IPS-15b (cell line): ENCODE measurements around the gene PLPPR1.
"Not testable (repeated sequence)": the region's sequence is repeated elsewhere in the genome, so short reads cannot be mapped to it uniquely, and the experiment has no call there.

ENCODE experiments used
- H3K27me3 ChIP-seq: one replicate; pipeline ENCODE4 v1.6.1; 2013; ENCODE audit warnings: low read length; ENCODE audit not compliant: control insufficient read depth, insufficient read depth
- H3K36me3 ChIP-seq: one replicate; pipeline ENCODE4 v1.6.1; 2013; ENCODE audit warnings: low read length; ENCODE audit not compliant: control insufficient read depth, insufficient read depth
- H3K4me1 ChIP-seq: one replicate; pipeline ENCODE4 v1.6.1; 2013; ENCODE audit warnings: mild to moderate bottlenecking, low read length; ENCODE audit not compliant: control insufficient read depth, insufficient read depth
- H3K4me3 ChIP-seq: one replicate; pipeline ENCODE4 v1.5.1; 2013; ENCODE audit warnings: low read depth, low read length
- H3K9ac ChIP-seq: one replicate; pipeline ENCODE4 v1.6.1; 2013; ENCODE audit warnings: low read depth, mild to moderate bottlenecking, low read length
- H3K9me3 ChIP-seq: one replicate; pipeline ENCODE4 v1.6.1; 2013; ENCODE audit warnings: mild to moderate bottlenecking, low read length; ENCODE audit not compliant: control insufficient read depth, insufficient read depth

The PLPPR1 gene

GRCh38 chr9:101265261-101265660 lies 236.7 kb downstream of the PLPPR1 start:
- H3K4me3 ChIP-seq: no peak overlapping the region
- H3K9me3 ChIP-seq: no peaks in the 10 kb centered on the region
- H3K27me3 ChIP-seq: no peaks in the 10 kb centered on the region

GRCh38 chr9:101268426-101268825 lies 239.9 kb downstream of the PLPPR1 start:
- Histone ChIP-seq H3K27me3 (no peaks in the 10 kb centered on the region), H3K9ac (no peak overlapping the region), H3K9me3 (no peaks in the 10 kb centered on the region), H3K4me1 (peaks cover 13% of the 10 kb centered on the region), H3K36me3 (no peaks in the 10 kb centered on the region), H3K4me3 (no peak overlapping the region)

More at GRCh38 chr9:101265261-101265660, 236.7 kb downstream of the PLPPR1 start:
- H3K4me1 ChIP-seq: peaks cover 10% of the 10 kb centered on the region
- H3K36me3 ChIP-seq: no peaks in the 10 kb centered on the region
- no peak overlapping the region for H3K9ac ChIP-seq

- Histone ChIP-seq H3K9me3 (no peaks in the 10 kb centered on the region), H3K4me3 (no peak overlapping the region), H3K9ac (no peak overlapping the region), H3K36me3 (no peaks in the 10 kb centered on the region), H3K4me1 (peaks cover 13% of the 10 kb centered on the region), H3K27me3 (no peaks in the 10 kb centered on the region)
Measured at GRCh38 chr9:101269591-101270283, 241.2 kb downstream of the PLPPR1 start.

GRCh38 chr9:101270302-101270701 lies 241.8 kb downstream of the PLPPR1 start:
- Histone ChIP-seq H3K4me1 (peaks cover 13% of the 10 kb centered on the region), H3K9me3 (no peaks in the 10 kb centered on the region), H3K4me3 (no peak overlapping the region), H3K27me3 (no peaks in the 10 kb centered on the region), H3K9ac (no peak overlapping the region), H3K36me3 (no peaks in the 10 kb centered on the region)

- Histone ChIP-seq H3K27me3 (no peaks in the 10 kb centered on the region), H3K4me1 (peaks cover 13% of the 10 kb centered on the region), H3K9me3 (no peaks in the 10 kb centered on the region), H3K9ac (no peak overlapping the region), H3K36me3 (no peaks in the 10 kb centered on the region), H3K4me3 (no peak overlapping the region)
Measured at GRCh38 chr9:101271102-101271501, 242.6 kb downstream of the PLPPR1 start.

- H3K9me3 ChIP-seq: no peaks in the 10 kb centered on the region
- H3K36me3 ChIP-seq: no peaks in the 10 kb centered on the region
- H3K4me3 ChIP-seq: no peak overlapping the region
- no peak overlapping the region for H3K9ac ChIP-seq
- H3K27me3 ChIP-seq: no peaks in the 10 kb centered on the region
- peaks cover 4% of the 10 kb centered on the region for H3K4me1 ChIP-seq
Measured at GRCh38 chr9:101274971-101275768, 246.6 kb downstream of the PLPPR1 start.

- H3K36me3 ChIP-seq: no peaks in the 10 kb centered on the region
- H3K9ac ChIP-seq: no peak overlapping the region
- no peaks in the 10 kb centered on the region for H3K4me1 ChIP-seq
- no peaks in the 10 kb centered on the region for H3K9me3 ChIP-seq
- H3K4me3 ChIP-seq: no peak overlapping the region
- no peaks in the 10 kb centered on the region for H3K27me3 ChIP-seq
Measured at GRCh38 chr9:101275769-101276250, 247.3 kb downstream of the PLPPR1 start.

- H3K9ac ChIP-seq, H3K4me3 ChIP-seq, H3K9me3 ChIP-seq, H3K27me3 ChIP-seq, H3K4me1 ChIP-seq, H3K36me3 ChIP-seq: not testable (repeated sequence)
Measured at GRCh38 chr9:101291043-101291442, 262.5 kb downstream of the PLPPR1 start.

GRCh38 chr9:101299901-101300300 lies 271.4 kb downstream of the PLPPR1 start:
- Histone ChIP-seq H3K36me3 (no peaks in the 10 kb centered on the region), H3K4me1 (no peaks in the 10 kb centered on the region), H3K4me3 (no peak overlapping the region), H3K27me3 (no peaks in the 10 kb centered on the region), H3K9me3 (no peaks in the 10 kb centered on the region), H3K9ac (no peak overlapping the region)

- Histone ChIP-seq H3K4me3 (no peak overlapping the region), H3K4me1 (no peaks in the 10 kb centered on the region), H3K36me3 (no peaks in the 10 kb centered on the region), H3K27me3 (no peaks in the 10 kb centered on the region), H3K9me3 (no peaks in the 10 kb centered on the region), H3K9ac (no peak overlapping the region)
Measured at GRCh38 chr9:101307051-101307450, 278.5 kb downstream of the PLPPR1 start.

GRCh38 chr9:101307524-101308213 lies 279.1 kb downstream of the PLPPR1 start:
- Histone ChIP-seq H3K9ac (no peak overlapping the region), H3K4me1 (no peaks in the 10 kb centered on the region), H3K4me3 (no peak overlapping the region), H3K9me3 (no peaks in the 10 kb centered on the region), H3K36me3 (no peaks in the 10 kb centered on the region), H3K27me3 (no peaks in the 10 kb centered on the region)
